SK-N-SH (cell line): ENCODE data around the gene LRP1-AS.

ENCODE experiments used
- CTCF ChIP-seq: fragments of 200-600 bp; sonication (generic); IDR thresholded peaks from 2 replicates; pipeline ENCODE4 v1.6.1; 2017; ENCODE audit warnings: antibody characterized with exemption, mild to moderate bottlenecking, moderate library complexity
- JUND ChIP-seq: IDR thresholded peaks from 2 replicates; pipeline ENCODE4 v1.4.0; 2012
- MAX ChIP-seq: IDR thresholded peaks from 2 replicates; pipeline ENCODE4 v1.4.0; 2012; ENCODE audit warnings: low read depth
- POLR2AphosphoS5 ChIP-seq: IDR thresholded peaks from 2 replicates; pipeline ENCODE4 v1.6.1; 2012; ENCODE audit warnings: low read depth, low read length
- RAD21 ChIP-seq: IDR thresholded peaks from 2 replicates; pipeline ENCODE4 v1.6.1; 2012; ENCODE audit warnings: mild to moderate bottlenecking, low read length
- RCOR1 ChIP-seq: fragments of 150-350 bp; IDR thresholded peaks from 2 replicates; pipeline ENCODE4 v1.6.1; 2017; ENCODE audit warnings: antibody characterized with exemption, low read length
- SIN3A ChIP-seq: IDR thresholded peaks from 2 replicates; pipeline ENCODE4 v1.6.1; 2012; ENCODE audit warnings: low read depth, mild to moderate bottlenecking, low read length, moderate library complexity, borderline replicate concordance
- TEAD4 ChIP-seq: IDR thresholded peaks from 2 replicates; pipeline ENCODE4 v1.4.0; 2012; ENCODE audit warnings: mild to moderate bottlenecking, borderline replicate concordance; ENCODE audit not compliant: insufficient read depth
- YY1 ChIP-seq: IDR thresholded peaks from 2 replicates; pipeline ENCODE4 v1.4.0; 2012; ENCODE audit warnings: low read depth, mild to moderate bottlenecking

- TF ChIP-seq CTCF (no peak), MAX (no peak), JUND (no peak), SIN3A (no peak), RCOR1 (no peak), POLR2AphosphoS5 (no peak), RAD21 (no peak), TEAD4 (no peak), YY1 (no peak)
These were observed 29.9 kb upstream of the LRP1-AS start for GRCh38 chr12:57177354-57177753.
